GM19193 (cell line): ENCODE measurements around the gene PGAP2.

Experiments
- POLR2A ChIP-seq: IDR thresholded peaks from 4 replicates; pipeline ENCODE4 v1.6.1; 2011; ENCODE audit not compliant: insufficient read depth, insufficient read length; ENCODE audit errors: extremely low read depth

PGAP2 gene

DNA sequence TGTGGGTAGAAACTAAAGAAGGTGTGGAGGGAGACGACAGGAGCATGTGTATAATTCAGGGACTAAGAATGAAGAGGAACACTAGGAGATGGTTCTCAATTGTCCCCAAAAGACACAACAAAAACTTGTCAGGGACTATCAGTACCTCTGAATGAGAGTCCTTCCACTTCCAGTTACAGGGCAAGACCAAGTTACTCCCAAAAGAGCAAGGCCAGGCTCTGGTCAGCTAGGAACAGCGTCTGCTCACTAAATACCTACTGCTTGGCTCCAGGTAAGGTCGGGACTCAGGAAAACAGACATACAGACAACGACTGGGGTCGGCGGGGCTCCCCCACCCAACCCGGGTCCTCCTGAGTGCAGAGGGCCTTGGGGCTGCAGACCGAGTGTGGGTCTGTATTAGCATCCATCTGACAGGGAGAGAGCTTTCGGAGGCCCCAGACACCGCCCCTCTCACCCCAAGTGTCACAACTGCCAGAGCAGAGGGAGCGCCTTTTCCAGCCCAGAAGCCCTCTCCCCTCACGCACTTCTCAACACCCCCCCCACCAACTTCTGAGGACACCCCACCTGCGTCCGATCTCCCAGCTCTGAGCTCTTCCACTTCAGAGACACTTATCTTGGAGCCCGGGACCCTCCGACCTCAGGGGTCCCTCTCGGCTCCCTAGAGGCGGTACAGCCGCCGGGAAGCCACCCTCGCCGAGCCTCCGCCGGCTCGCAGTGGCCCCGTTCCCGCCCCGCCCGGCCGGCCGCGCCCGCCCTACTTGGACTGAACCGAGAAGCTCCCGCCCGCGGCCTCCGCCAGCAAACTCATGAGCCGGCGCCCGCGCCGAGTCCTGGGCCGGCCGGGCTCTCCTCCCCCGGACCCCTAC, 31.9 kb downstream of the PGAP2 start:
- TF ChIP-seq POLR2A = no peak

DNA sequence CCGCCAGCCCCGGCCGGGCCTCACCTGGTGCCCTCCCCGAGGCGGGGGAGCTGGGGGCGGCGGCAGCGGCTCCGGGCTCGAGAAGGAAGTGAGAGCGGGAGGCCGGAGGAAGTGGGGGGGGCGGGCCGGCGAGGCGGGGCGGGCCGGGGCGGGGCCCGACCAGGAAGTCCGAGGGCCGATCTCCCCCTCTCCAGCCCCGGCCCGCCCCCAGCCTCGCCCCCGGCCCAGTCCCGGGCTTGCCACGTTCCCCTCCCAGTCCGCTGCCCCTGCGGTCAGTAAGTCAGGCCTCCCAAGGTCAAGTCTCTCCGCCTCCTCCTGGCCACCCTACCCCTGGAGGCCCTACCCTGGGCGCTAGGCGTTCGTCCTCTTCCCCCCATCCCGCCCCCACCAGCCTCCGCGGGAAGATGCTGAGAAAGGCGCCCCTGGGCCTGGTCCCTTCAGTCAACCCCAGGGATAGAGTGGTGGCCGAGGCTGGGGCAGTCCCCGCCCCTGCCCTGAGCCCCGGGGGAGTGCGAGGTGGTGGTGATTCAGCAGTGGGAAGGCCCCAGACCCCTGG, 32.6 kb downstream of the PGAP2 start, which contains the start of gene RHOG:
RHOG (minus strand) TSS at position 90 of the 556 bp plus-strand sequence. CDS start 12,821 bp downstream, outside the sequence.
- TF ChIP-seq POLR2A = peak; percentile 64

- peak; percentile 64 for TF ChIP-seq POLR2A
Observed at GRCh38 chr11:3841426-3842350, 33.3 kb downstream of the PGAP2 start.

- no peak for TF ChIP-seq POLR2A
Observed at GRCh38 chr11:3843326-3843725, 35.0 kb downstream of the PGAP2 start.

- TF ChIP-seq POLR2A = no peak
Observed at GRCh38 chr11:3845246-3845645, 36.9 kb downstream of the PGAP2 start.

GRCh38 chr11:3845670-3846069, 37.3 kb downstream of the PGAP2 start:
- no peak for TF ChIP-seq POLR2A

DNA sequence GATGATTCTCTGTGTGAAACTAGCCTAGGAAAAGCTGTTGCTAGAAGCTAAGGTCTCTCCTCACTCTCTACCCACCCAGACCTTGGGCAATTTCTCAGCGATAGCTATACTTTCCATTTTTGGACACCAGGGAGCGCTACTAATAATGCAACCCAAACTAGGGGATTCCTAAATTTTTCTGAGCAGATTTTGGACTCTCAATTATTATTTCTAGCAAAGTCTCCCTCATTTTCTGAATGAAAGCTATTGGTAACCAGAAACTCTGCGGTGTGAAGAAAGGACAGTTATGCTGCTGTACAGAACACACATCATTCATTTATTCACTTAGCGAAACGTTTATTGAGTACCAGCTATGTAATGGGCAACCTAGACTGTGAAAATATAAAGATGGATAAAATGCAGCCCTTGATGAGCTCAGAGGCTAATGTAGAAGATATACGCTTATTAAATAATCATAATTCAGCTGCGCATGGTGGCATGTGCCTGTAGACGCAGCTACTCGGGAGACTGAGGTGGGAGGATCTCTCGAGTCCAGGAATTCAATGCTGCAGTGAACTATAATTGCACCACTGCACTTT, 41.0 kb downstream of the PGAP2 start:
- TF ChIP-seq POLR2A = no peak

- TF ChIP-seq POLR2A = no peak
Observed at GRCh38 chr11:3853545-3853842, 45.1 kb downstream of the PGAP2 start.

- peak; percentile 63 for TF ChIP-seq POLR2A
Observed at GRCh38 chr11:3853899-3854659, 45.7 kb downstream of the PGAP2 start.

GRCh38 chr11:3854660-3854976, 46.3 kb downstream of the PGAP2 start:
- TF ChIP-seq POLR2A = no peak

DNA sequence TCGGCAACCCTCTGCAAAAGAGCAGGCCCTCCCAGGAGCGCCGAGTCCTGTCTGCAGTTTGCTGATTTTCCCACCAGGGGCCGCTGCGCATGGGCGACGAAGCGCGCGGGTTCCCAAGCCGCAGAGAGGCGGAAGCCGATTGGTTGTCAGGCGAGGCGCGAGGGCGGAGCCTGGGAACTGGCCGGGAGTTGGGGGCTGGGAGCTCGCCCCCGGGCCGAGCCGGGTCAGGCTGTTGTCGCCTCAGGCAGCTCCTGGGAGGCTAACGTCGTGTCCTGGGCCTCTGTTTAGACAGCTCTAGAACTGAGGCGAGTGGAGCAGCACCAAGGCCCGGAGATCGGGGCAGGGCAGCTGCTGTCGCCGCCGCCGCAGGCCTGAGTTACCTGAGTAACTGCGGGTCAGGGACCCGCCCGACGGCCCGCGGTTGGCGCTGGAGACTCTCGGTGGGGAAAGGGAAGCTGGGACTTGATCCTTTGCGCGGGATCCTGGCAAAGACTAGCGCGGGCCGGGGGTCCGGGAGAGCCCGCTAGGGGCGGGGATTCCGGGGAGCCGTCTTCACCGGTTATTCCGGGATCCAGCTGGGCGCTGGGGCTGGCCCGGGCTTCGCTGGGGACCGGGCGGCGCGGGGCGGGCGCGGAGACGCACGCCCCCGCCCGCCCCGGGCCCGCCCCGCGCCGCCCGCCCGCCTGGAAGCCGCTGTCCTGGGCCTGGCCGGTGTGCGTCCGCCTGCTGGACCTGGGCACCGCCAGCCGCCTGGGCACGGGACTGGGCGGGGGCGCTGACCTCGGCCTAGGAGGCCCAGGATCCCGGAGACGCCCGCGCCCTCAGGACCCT, 46.8 kb downstream of the PGAP2 start, which contains the start of gene STIM1:
STIM1 (plus strand) TSS at position 688 of the 831 bp plus-strand sequence. CDS start 607 bp downstream, outside the sequence.
- peak; percentile 34 for TF ChIP-seq POLR2A

- no peak for TF ChIP-seq POLR2A
Observed at GRCh38 chr11:3855808-3856491, 47.6 kb downstream of the PGAP2 start.
